Measurements from ENCODE around the gene SUPT20H.
A peak's percentile ranks its signal among the peaks of the same experiment; 100 is the strongest.
"Not testable (repeated sequence)": the region's sequence is repeated elsewhere in the genome, so short reads cannot be mapped to it uniquely, and the experiment has no call there.

The SUPT20H gene

GRCh38 chr13:37069597-37070103 lies 10.2 kb upstream of the SUPT20H start:
- DNase-seq = no peak

GRCh38 chr13:37068962-37069361 lies 9.5 kb upstream of the SUPT20H start:
- no peak for DNase-seq

- no peak for DNase-seq
Measured at GRCh38 chr13:37067874-37068273, 8.4 kb upstream of the SUPT20H start.

GRCh38 chr13:37065890-37066526 lies 6.5 kb upstream of the SUPT20H start:
- DNase-seq = no peak

GRCh38 chr13:37059848-37060192 lies 332 bp upstream of the SUPT20H start:
- DNase-seq = no peak

GRCh38 chr13:37056228-37056627 lies 3.3 kb downstream of the SUPT20H start:
- DNase-seq = not testable (repeated sequence)

- DNase-seq = not testable (repeated sequence)
Measured at GRCh38 chr13:37053111-37053510, 6.4 kb downstream of the SUPT20H start.

- DNase-seq = no peak
Measured at GRCh38 chr13:37049810-37050209, 9.7 kb downstream of the SUPT20H start.

GRCh38 chr13:37047846-37048245 lies 11.6 kb downstream of the SUPT20H start:
- DNase-seq = no peak

- DNase-seq = no peak
Measured at GRCh38 chr13:37047032-37047431, 12.5 kb downstream of the SUPT20H start.

GRCh38 chr13:37046062-37046461 lies 13.4 kb downstream of the SUPT20H start:
- DNase-seq = no peak

- no peak for DNase-seq
Measured at GRCh38 chr13:37040789-37041188, 18.7 kb downstream of the SUPT20H start.

GRCh38 chr13:37039896-37040295 lies 19.6 kb downstream of the SUPT20H start:
- no peak for DNase-seq

GRCh38 chr13:37037241-37037640 lies 22.2 kb downstream of the SUPT20H start:
- no peak for DNase-seq

- no peak for DNase-seq
Measured at GRCh38 chr13:37029617-37030016, 29.9 kb downstream of the SUPT20H start.

GRCh38 chr13:37027639-37028038 lies 31.8 kb downstream of the SUPT20H start:
- no peak for DNase-seq

- DNase-seq = no peak
Measured at GRCh38 chr13:37026771-37027170, 32.7 kb downstream of the SUPT20H start.

- DNase-seq = no peak
Measured at GRCh38 chr13:37023871-37024270, 35.6 kb downstream of the SUPT20H start.

GRCh38 chr13:37014609-37015008 lies 44.9 kb downstream of the SUPT20H start:
- DNase-seq = no peak

- DNase-seq = no peak
Measured at GRCh38 chr13:37011788-37012187, 47.7 kb downstream of the SUPT20H start.

- no peak for DNase-seq
Measured at GRCh38 chr13:37011002-37011401, 48.5 kb downstream of the SUPT20H start.

- DNase-seq = no peak
Measured at GRCh38 chr13:37010424-37010823, 49.1 kb downstream of the SUPT20H start.

GRCh38 chr13:37009692-37010091 lies 49.8 kb downstream of the SUPT20H start:
- no peak for DNase-seq

- no peak for DNase-seq
Measured at GRCh38 chr13:37001921-37002250, 57.6 kb downstream of the SUPT20H start.

- DNase-seq = peak; percentile 83 to 93 (median 92)
Measured at GRCh38 chr13:36999054-36999714, 60.3 kb downstream of the SUPT20H start, which contains the start of gene ALG5. Gene ALG5, minus strand, starts transcription at chr13:36999340. Its CDS starts 40 bp downstream, at chr13:36999300.

Measured in activated naive CD4-positive, alpha-beta T cell (primary cell).